Measurements from ENCODE around the gene TSC2. TPM values are rescaled to one million over a fixed set of nuclear protein-coding genes. Genes with fewer than 3 reads are reported as not detected.

The TSC2 gene
- total and polyA plus RNA-seq, 2 donors (not counting 3 experiments of a cell fraction or from before 2014, with no cell fraction given), result 87.9 to 144 TPM

DNA sequence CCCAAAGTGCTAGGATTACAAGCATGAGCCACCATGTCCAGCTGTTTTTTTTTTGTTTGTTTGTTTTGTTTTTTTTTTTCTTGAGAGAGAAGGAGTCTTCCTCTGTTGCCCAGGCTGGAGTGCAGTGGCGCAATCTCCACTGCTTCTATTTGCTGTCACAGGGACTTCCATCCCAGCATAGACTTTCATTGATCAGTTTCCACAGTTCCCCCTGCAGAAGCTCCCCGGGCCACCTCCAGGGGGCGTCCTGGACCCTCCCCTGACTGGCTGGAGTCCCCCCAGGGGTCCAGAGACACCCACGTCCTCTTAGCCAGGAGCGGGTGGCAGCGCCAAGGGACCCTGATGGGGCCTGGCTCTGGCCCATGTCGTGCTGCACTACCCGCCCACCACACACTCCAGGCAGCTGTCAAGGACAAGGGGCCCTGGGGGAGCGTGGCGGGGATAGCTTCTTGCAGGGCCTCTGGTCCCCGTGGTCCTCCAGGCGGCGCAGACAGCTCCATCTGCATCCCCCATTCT, 31.3 kb upstream of the TSC2 start:
- ChIA-PET POLR2A (no interaction called here), CTCF (interaction anchor here (0.8 to 8.9 kb wide), 8 partner anchors 9 to 130 kb away, joined by 3 to 137 read pairs (median 4); no protein-coding TSS in a partner anchor)
- dilution Hi-C loops (cut with MboI; ENCODE audit: extremely low pct_ligation_motif_present, low sequenced_read_pairs) (no loop called here), intact Hi-C loops (cut with micrococcal nuclease) (no loop called here)
- Histone ChIP-seq H3K9me1 (replicated peaks; ENCODE audit: control insufficient read depth, extremely low read depth, insufficient read depth, low read length) (no peaks in the 10 kb centered on the region), H3K27ac (ENCODE audit: insufficient read depth, low read depth, low read length) (no peak overlapping the region), H3K9ac (replicated peaks; ENCODE audit: extremely low read depth, insufficient read depth, low read length) (no peak overlapping the region), H3K9me3 (replicated peaks; ENCODE audit: control insufficient read depth, insufficient read depth, low read length) (no peaks in the 10 kb centered on the region), H4K20me1 (replicated peaks; ENCODE audit: control insufficient read depth, extremely low read depth, insufficient read depth, low read length) (no peaks in the 10 kb centered on the region), H3K79me2 (ENCODE audit: control insufficient read depth, insufficient read depth, low read length) (no peaks in the 10 kb centered on the region), H3K4me3 (replicated peaks in 1 of 3; ENCODE audit: insufficient read depth in 1 of 3, low read depth in 1 of 3, low read length in 3 of 3) (no peak overlapping the region), H3K4me2 (ENCODE audit: insufficient read depth, low read length) (no peak overlapping the region), H3K4me1 (ENCODE audit: control insufficient read depth, extremely low read depth, insufficient read depth, low read length) (peaks cover 6% of the 10 kb centered on the region), H3K36me3 (ENCODE audit: control insufficient read depth in 2 of 2, extremely low read depth in 1 of 2, insufficient read depth in 2 of 2, low read length in 2 of 2) (no peaks in the 10 kb centered on the region), H2AFZ (ENCODE audit: low read depth, low read length) (no peak overlapping the region), H3K27me3 (ENCODE audit: control insufficient read depth in 2 of 2, insufficient read depth in 2 of 2, low read length in 2 of 2) (peaks cover 4 to 11% of the 10 kb centered on the region in 2 experiments)
- FAIRE-seq, result no peak
- TF ChIP-seq FOS (IDR thresholded peaks at IDR 0.05; ENCODE audit: borderline replicate concordance, insufficient read depth, low read length), result no peak
- TF ChIP-seq, protein P1, sequence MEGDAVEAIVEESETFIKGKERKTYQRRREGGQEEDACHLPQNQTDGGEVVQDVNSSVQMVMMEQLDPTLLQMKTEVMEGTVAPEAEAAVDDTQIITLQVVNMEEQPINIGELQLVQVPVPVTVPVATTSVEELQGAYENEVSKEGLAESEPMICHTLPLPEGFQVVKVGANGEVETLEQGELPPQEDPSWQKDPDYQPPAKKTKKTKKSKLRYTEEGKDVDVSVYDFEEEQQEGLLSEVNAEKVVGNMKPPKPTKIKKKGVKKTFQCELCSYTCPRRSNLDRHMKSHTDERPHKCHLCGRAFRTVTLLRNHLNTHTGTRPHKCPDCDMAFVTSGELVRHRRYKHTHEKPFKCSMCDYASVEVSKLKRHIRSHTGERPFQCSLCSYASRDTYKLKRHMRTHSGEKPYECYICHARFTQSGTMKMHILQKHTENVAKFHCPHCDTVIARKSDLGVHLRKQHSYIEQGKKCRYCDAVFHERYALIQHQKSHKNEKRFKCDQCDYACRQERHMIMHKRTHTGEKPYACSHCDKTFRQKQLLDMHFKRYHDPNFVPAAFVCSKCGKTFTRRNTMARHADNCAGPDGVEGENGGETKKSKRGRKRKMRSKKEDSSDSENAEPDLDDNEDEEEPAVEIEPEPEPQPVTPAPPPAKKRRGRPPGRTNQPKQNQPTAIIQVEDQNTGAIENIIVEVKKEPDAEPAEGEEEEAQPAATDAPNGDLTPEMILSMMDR (IDR thresholded peaks at IDR 0.05; ENCODE audit: extremely low read depth in 1 of 2, insufficient read depth in 1 of 2, low read depth in 1 of 2, low read length in 2 of 2), result peak; percentile 55 to 66
- no peak for DNase-seq (ENCODE audit: low read depth, low spot score)
- no TSS peak for BruUV-seq (replicated peaks)

- Histone ChIP-seq H3K79me2 (ENCODE audit: control insufficient read depth, insufficient read depth, low read length) (no peaks in the 10 kb centered on the region), H4K20me1 (replicated peaks; ENCODE audit: control insufficient read depth, extremely low read depth, insufficient read depth, low read length) (no peaks in the 10 kb centered on the region), H3K9me3 (replicated peaks; ENCODE audit: control insufficient read depth, insufficient read depth, low read length) (no peaks in the 10 kb centered on the region), H3K9ac (replicated peaks; ENCODE audit: extremely low read depth, insufficient read depth, low read length) (no peak within 1 kb of the TSS), H2AFZ (ENCODE audit: low read depth, low read length) (peak within 1 kb of the TSS; percentile 27), H3K36me3 (ENCODE audit: control insufficient read depth in 2 of 2, extremely low read depth in 1 of 2, insufficient read depth in 2 of 2, low read length in 2 of 2) (no peaks in the 10 kb centered on the region), H3K27ac (ENCODE audit: insufficient read depth, low read depth, low read length) (no peak within 1 kb of the TSS), H3K4me1 (ENCODE audit: control insufficient read depth, extremely low read depth, insufficient read depth, low read length) (peaks cover 15% of the 10 kb centered on the region), H3K4me2 (ENCODE audit: insufficient read depth, low read length) (peak within 1 kb of the TSS; percentile 8), H3K4me3 (replicated peaks in 1 of 3; ENCODE audit: insufficient read depth in 1 of 3, low read depth in 1 of 3, low read length in 3 of 3) (no peak within 1 kb of the TSS), H3K9me1 (replicated peaks; ENCODE audit: control insufficient read depth, extremely low read depth, insufficient read depth, low read length) (no peaks in the 10 kb centered on the region), H3K27me3 (ENCODE audit: control insufficient read depth in 2 of 2, insufficient read depth in 2 of 2, low read length in 2 of 2) (peaks cover 4 to 11% of the 10 kb centered on the region in 2 experiments)
- no peak for TF ChIP-seq POLR2A (IDR thresholded peaks at IDR 0.05; ENCODE audit: low read depth, low read length)
- TF ChIP-seq, protein P1 (IDR thresholded peaks at IDR 0.05; ENCODE audit: extremely low read depth in 1 of 2, insufficient read depth in 1 of 2, low read depth in 1 of 2, low read length in 2 of 2), result no peak
- TF ChIP-seq FOS (IDR thresholded peaks at IDR 0.05; ENCODE audit: borderline replicate concordance, insufficient read depth, low read length), result no peak
- no peak for TF ChIP-seq MYC (IDR thresholded peaks at IDR 0.05; ENCODE audit: low read depth, low read length)
- no peak for TF ChIP-seq EZH2 (IDR thresholded peaks at IDR 0.05; ENCODE audit: borderline replicate concordance, low read depth, low read length, severe bottlenecking)
- TF ChIP-seq POLR2AphosphoS5 (IDR thresholded peaks at IDR 0.05; ENCODE audit: insufficient read depth, low read depth, low read length), result no peak
- TF ChIP-seq, protein P2, sequence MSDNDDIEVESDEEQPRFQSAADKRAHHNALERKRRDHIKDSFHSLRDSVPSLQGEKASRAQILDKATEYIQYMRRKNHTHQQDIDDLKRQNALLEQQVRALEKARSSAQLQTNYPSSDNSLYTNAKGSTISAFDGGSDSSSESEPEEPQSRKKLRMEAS (IDR thresholded peaks at IDR 0.05; ENCODE audit: insufficient read depth, insufficient read length), result no peak
- no peak for TF ChIP-seq JUN (IDR thresholded peaks at IDR 0.05; ENCODE audit: borderline replicate concordance, insufficient read depth, insufficient read length, low read depth)
- TF ChIP-seq GATA2 (IDR thresholded peaks at IDR 0.05; ENCODE audit: insufficient read depth, insufficient read length, low read depth, low read length), result no peak
- POLR2A ChIA-PET, result no interaction called here
- BruUV-seq (replicated peaks), result no TSS peak
- CTCF ChIA-PET, result interaction anchor here (1.5 to 8.9 kb wide), 2 partner anchors 15 to 121 kb away, joined by 6 to 137 read pairs; no protein-coding TSS in a partner anchor
- DNase-seq (ENCODE audit: low read depth, low spot score), result no peak
- FAIRE-seq, result no peak
- intact Hi-C loops (cut with micrococcal nuclease) (no loop called here), dilution Hi-C loops (cut with MboI; ENCODE audit: extremely low pct_ligation_motif_present, low sequenced_read_pairs) (no loop called here)
Observed at GRCh38 chr16:2019518-2019920, 28.3 kb upstream of the TSC2 start, which contains the start of gene NPW. Gene NPW (plus strand): TSS chr16:2019785.

All from endothelial cell of umbilical vein (primary cell).